ENCODE data around the gene PPP1R1C.

DNA sequence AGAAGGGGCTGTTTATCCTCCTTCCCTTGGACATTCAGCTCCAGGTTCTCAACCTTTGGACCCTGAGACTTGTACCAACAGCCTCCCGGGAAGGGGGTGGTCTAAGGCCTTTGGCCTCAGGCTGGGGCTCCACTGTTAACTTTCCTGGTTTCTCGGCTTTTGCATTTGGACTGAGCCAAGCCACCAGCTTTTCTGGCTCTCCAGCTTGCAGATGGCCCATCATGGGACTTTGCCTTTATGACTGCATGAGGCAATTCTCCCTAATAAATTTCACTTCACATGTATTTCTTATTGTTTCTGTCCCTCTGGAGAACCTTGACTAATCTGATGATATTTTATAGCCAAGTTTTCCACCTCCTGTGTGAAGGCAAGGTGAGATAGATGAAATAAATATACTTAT is 180.8 kb downstream of the PPP1R1C start:
- TF ChIP-seq, protein P1, sequence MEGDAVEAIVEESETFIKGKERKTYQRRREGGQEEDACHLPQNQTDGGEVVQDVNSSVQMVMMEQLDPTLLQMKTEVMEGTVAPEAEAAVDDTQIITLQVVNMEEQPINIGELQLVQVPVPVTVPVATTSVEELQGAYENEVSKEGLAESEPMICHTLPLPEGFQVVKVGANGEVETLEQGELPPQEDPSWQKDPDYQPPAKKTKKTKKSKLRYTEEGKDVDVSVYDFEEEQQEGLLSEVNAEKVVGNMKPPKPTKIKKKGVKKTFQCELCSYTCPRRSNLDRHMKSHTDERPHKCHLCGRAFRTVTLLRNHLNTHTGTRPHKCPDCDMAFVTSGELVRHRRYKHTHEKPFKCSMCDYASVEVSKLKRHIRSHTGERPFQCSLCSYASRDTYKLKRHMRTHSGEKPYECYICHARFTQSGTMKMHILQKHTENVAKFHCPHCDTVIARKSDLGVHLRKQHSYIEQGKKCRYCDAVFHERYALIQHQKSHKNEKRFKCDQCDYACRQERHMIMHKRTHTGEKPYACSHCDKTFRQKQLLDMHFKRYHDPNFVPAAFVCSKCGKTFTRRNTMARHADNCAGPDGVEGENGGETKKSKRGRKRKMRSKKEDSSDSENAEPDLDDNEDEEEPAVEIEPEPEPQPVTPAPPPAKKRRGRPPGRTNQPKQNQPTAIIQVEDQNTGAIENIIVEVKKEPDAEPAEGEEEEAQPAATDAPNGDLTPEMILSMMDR (IDR thresholded peaks at IDR 0.05; ENCODE audit: insufficient read depth, low read length, poor library complexity, severe bottlenecking) = no peak
- no peak for TF ChIP-seq EZH2phosphoT487 (conservative IDR thresholded peaks at IDR 0.05; ENCODE audit: low read length)
